SU-DHL-6 (cell line): ENCODE measurements around the gene SUPT6H.

ENCODE experiments used
- EZH2phosphoT487 ChIP-seq: fragments of 200-600 bp; sonication (generic), shearing (Covaris generic); conservative IDR thresholded peaks from 2 replicates; pipeline ENCODE4 v1.6.1; 2018; ENCODE audit warnings: mild to moderate bottlenecking, antibody characterized with exemption, low read length, moderate library complexity, mixed read lengths
- TF ChIP-seq, protein P1 (sequence below): fragments of 200-600 bp; sonication (generic); IDR thresholded peaks from one replicate; pipeline ENCODE4 v1.5.1; 2017; ENCODE audit warnings: antibody characterized with exemption, mild to moderate bottlenecking, low read length, moderate library complexity; ENCODE audit not compliant: insufficient read depth, poor library complexity, severe bottlenecking

- TF ChIP-seq, protein P1, sequence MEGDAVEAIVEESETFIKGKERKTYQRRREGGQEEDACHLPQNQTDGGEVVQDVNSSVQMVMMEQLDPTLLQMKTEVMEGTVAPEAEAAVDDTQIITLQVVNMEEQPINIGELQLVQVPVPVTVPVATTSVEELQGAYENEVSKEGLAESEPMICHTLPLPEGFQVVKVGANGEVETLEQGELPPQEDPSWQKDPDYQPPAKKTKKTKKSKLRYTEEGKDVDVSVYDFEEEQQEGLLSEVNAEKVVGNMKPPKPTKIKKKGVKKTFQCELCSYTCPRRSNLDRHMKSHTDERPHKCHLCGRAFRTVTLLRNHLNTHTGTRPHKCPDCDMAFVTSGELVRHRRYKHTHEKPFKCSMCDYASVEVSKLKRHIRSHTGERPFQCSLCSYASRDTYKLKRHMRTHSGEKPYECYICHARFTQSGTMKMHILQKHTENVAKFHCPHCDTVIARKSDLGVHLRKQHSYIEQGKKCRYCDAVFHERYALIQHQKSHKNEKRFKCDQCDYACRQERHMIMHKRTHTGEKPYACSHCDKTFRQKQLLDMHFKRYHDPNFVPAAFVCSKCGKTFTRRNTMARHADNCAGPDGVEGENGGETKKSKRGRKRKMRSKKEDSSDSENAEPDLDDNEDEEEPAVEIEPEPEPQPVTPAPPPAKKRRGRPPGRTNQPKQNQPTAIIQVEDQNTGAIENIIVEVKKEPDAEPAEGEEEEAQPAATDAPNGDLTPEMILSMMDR = no peak
- no peak for TF ChIP-seq EZH2phosphoT487
These were observed 63.2 kb downstream of the SUPT6H start for GRCh38 chr17:28725166-28725659.
